GM18505 (cell line): ENCODE data around the gene PTPRD.
"Not testable (repeated sequence)": the region's sequence is repeated elsewhere in the genome, so short reads cannot be mapped to it uniquely, and the experiment has no call there.

Source experiments
- ATAC-seq: cut with Tn5 transposase; IDR thresholded peaks from one replicate; pipeline ENCODE4 v1.9.1; 2021; ENCODE audit not compliant: unreplicated experiment
- POLR2A ChIP-seq: IDR thresholded peaks from 4 replicates; pipeline ENCODE4 v1.6.1; 2011; ENCODE audit warnings: borderline replicate concordance; ENCODE audit not compliant: insufficient read depth, insufficient read length; ENCODE audit errors: extremely low read depth

PTPRD gene

GRCh38 chr9:9499546-9499945 lies 1113.3 kb downstream of the PTPRD start:
- no peak for TF ChIP-seq POLR2A
- no peak for ATAC-seq

- TF ChIP-seq POLR2A: no peak
- no peak for ATAC-seq
Observed at GRCh38 chr9:9498846-9499245, 1114.0 kb downstream of the PTPRD start.

- no peak for ATAC-seq
Observed at GRCh38 chr9:9498128-9498527, 1114.7 kb downstream of the PTPRD start.

GRCh38 chr9:9494336-9494735 lies 1118.5 kb downstream of the PTPRD start:
- no peak for TF ChIP-seq POLR2A
- ATAC-seq: no peak

More at GRCh38 chr9:9498128-9498527, 1114.7 kb downstream of the PTPRD start:
- TF ChIP-seq POLR2A: no peak

- no peak for TF ChIP-seq POLR2A
- ATAC-seq: no peak
Observed at GRCh38 chr9:9492506-9492905, 1120.3 kb downstream of the PTPRD start.

- TF ChIP-seq POLR2A: no peak
- ATAC-seq: no peak
Observed at GRCh38 chr9:9489183-9489582, 1123.6 kb downstream of the PTPRD start.

- ATAC-seq: no peak
- no peak for TF ChIP-seq POLR2A
Observed at GRCh38 chr9:9483175-9483574, 1129.6 kb downstream of the PTPRD start.

- no peak for ATAC-seq
- no peak for TF ChIP-seq POLR2A
Observed at GRCh38 chr9:9478741-9479140, 1134.1 kb downstream of the PTPRD start.

GRCh38 chr9:9469271-9469670 lies 1143.5 kb downstream of the PTPRD start:
- no peak for ATAC-seq
- TF ChIP-seq POLR2A: no peak

- ATAC-seq: not testable (repeated sequence)
Observed at GRCh38 chr9:9441874-9442273, 1170.9 kb downstream of the PTPRD start.

- ATAC-seq: no peak
- no peak for TF ChIP-seq POLR2A
Observed at GRCh38 chr9:9437641-9438040, 1175.2 kb downstream of the PTPRD start.

GRCh38 chr9:9426454-9426853 lies 1186.3 kb downstream of the PTPRD start:
- not testable (repeated sequence) for ATAC-seq

GRCh38 chr9:9412241-9412640 lies 1200.6 kb downstream of the PTPRD start:
- no peak for ATAC-seq
- no peak for TF ChIP-seq POLR2A

GRCh38 chr9:9410736-9411135 lies 1202.1 kb downstream of the PTPRD start:
- TF ChIP-seq POLR2A: no peak
- no peak for ATAC-seq

GRCh38 chr9:9399982-9400381 lies 1212.8 kb downstream of the PTPRD start:
- no peak for ATAC-seq
- TF ChIP-seq POLR2A: no peak
